HG03342 (cell line): Measurements from ENCODE around the gene SLC66A1.
"Not testable (repeated sequence)": the region's sequence is repeated elsewhere in the genome, so short reads cannot be mapped to it uniquely, and the experiment has no call there.

Experiments used
- ATAC-seq: cut with Tn5 transposase; IDR thresholded peaks from one replicate; pipeline ENCODE4 v1.9.1; 2021; ENCODE audit warnings: mild to moderate bottlenecking, moderate library complexity; ENCODE audit not compliant: unreplicated experiment

Gene SLC66A1

GRCh38 chr1:19311931-19312781, at the start of gene SLC66A1, which contains the start of gene AKR7A2:
Gene SLC66A1 (plus strand): TSS chr1:19312326. CDS start chr1:19317678, 5,352 bp downstream.
Gene AKR7A2 (minus strand): TSS chr1:19312144. CDS start chr1:19312124, 20 bp downstream.
- ATAC-seq = peak; percentile 69

GRCh38 chr1:19262744-19263143, 49.4 kb upstream of the SLC66A1 start:
- no peak for ATAC-seq

GRCh38 chr1:19268445-19268844, 43.7 kb upstream of the SLC66A1 start:
- no peak for ATAC-seq

GRCh38 chr1:19269427-19270342, 42.4 kb upstream of the SLC66A1 start:
- ATAC-seq = not testable (repeated sequence)

GRCh38 chr1:19270343-19270730, 41.8 kb upstream of the SLC66A1 start:
- ATAC-seq = not testable (repeated sequence)

GRCh38 chr1:19272064-19272463, 40.1 kb upstream of the SLC66A1 start:
- no peak for ATAC-seq

GRCh38 chr1:19273106-19273843, 38.9 kb upstream of the SLC66A1 start:
- no peak for ATAC-seq

- ATAC-seq = not testable (repeated sequence)
Measured at GRCh38 chr1:19273844-19274531, 38.1 kb upstream of the SLC66A1 start.

GRCh38 chr1:19274636-19275035, 37.5 kb upstream of the SLC66A1 start:
- no peak for ATAC-seq

- ATAC-seq = no peak
Measured at GRCh38 chr1:19283891-19284290, 28.2 kb upstream of the SLC66A1 start.

- ATAC-seq = no peak
Measured at GRCh38 chr1:19284881-19285280, 27.2 kb upstream of the SLC66A1 start.

- ATAC-seq = not testable (repeated sequence)
Measured at GRCh38 chr1:19285366-19285765, 26.8 kb upstream of the SLC66A1 start.

- not testable (repeated sequence) for ATAC-seq
Measured at GRCh38 chr1:19285807-19286206, 26.3 kb upstream of the SLC66A1 start.

- ATAC-seq = no peak
Measured at GRCh38 chr1:19287436-19288185, 24.5 kb upstream of the SLC66A1 start.

GRCh38 chr1:19288324-19289241, 23.5 kb upstream of the SLC66A1 start, which contains the start of gene AKR7A3:
Gene AKR7A3 (minus strand): TSS chr1:19288770. CDS start chr1:19288709, 61 bp downstream.
- not testable (repeated sequence) for ATAC-seq

- ATAC-seq = no peak
Measured at GRCh38 chr1:19289244-19289643, 22.9 kb upstream of the SLC66A1 start.

GRCh38 chr1:19294638-19295037, 17.5 kb upstream of the SLC66A1 start:
- ATAC-seq = no peak

GRCh38 chr1:19300211-19300610, 11.9 kb upstream of the SLC66A1 start:
- no peak for ATAC-seq
